Stimulated activated naive CD8-positive, alpha-beta T cell treated with anti-CD3 and anti-CD28 coated beads, Interleukin-15, Interleukin-2, amounts not matched to agents 100 ng/mL and 50 ng/mL, for 24 hours (primary cell): ENCODE data around the gene OSBPL7.

ENCODE experiments used
- H3K27ac Mint-ChIP-seq: one replicate; pipeline ENCODE4 v1.8.0; 2021; ENCODE audit warnings: mild to moderate bottlenecking, mixed read lengths
- H3K27me3 Mint-ChIP-seq: one replicate; pipeline ENCODE4 v1.8.0; 2021; ENCODE audit warnings: mixed read lengths
- H3K36me3 Mint-ChIP-seq: one replicate; pipeline ENCODE4 v1.8.0; 2021; ENCODE audit warnings: low read depth, mixed read lengths
- H3K4me1 Mint-ChIP-seq: one replicate; pipeline ENCODE4 v1.8.0; 2021; ENCODE audit warnings: low read depth, mixed read lengths
- H3K4me3 Mint-ChIP-seq: one replicate; pipeline ENCODE4 v1.8.0; 2021; ENCODE audit warnings: mild to moderate bottlenecking, mixed read lengths
- H3K9me3 Mint-ChIP-seq: one replicate; pipeline ENCODE4 v1.8.0; 2021; ENCODE audit warnings: mixed read lengths

The OSBPL7 gene

GRCh38 chr17:47820033-47820789 lies 1.4 kb downstream of the OSBPL7 start:
- no peaks in the 10 kb centered on the region for H3K27me3 Mint-ChIP-seq
- peak overlapping the region; percentile 94 for H3K4me3 Mint-ChIP-seq
- H3K4me1 Mint-ChIP-seq: peaks cover 25% of the 10 kb centered on the region
- peak overlapping the region; percentile 87 for H3K27ac Mint-ChIP-seq
- peaks cover 20% of the 10 kb centered on the region for H3K36me3 Mint-ChIP-seq
- no peaks in the 10 kb centered on the region for H3K9me3 Mint-ChIP-seq

DNA sequence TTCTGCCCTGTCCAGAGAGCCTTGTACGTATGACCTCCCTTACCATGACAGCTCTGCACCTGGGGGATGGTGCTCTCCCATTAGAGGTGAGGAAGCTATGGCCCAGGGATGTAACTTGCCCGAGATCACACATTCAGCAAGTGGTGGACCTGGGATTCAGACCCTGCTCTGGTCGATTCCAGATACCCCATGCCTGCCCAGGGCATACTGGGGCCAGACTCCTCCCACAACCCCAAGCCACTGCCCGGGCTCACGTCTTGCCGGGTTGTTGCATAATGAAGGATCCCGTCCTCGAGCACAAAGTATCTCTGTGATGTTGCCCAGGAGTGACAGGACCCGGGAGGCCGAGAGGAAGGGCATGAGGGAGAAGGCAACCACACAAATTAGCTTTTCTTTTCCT lies 2.1 kb downstream of the OSBPL7 start:
- Mint-ChIP-seq H3K4me1 (peaks cover 25% of the 10 kb centered on the region), H3K4me3 (no peak overlapping the region), H3K36me3 (peaks cover 16% of the 10 kb centered on the region), H3K9me3 (no peaks in the 10 kb centered on the region), H3K27ac (no peak overlapping the region), H3K27me3 (no peaks in the 10 kb centered on the region)

- H3K9me3 Mint-ChIP-seq: no peaks in the 10 kb centered on the region
- H3K4me3 Mint-ChIP-seq: no peak overlapping the region
- H3K4me1 Mint-ChIP-seq: peaks cover 25% of the 10 kb centered on the region
- H3K27ac Mint-ChIP-seq: no peak overlapping the region
- H3K27me3 Mint-ChIP-seq: no peaks in the 10 kb centered on the region
- H3K36me3 Mint-ChIP-seq: peaks cover 13% of the 10 kb centered on the region
Measured at GRCh38 chr17:47818002-47818695, 3.4 kb downstream of the OSBPL7 start.

DNA sequence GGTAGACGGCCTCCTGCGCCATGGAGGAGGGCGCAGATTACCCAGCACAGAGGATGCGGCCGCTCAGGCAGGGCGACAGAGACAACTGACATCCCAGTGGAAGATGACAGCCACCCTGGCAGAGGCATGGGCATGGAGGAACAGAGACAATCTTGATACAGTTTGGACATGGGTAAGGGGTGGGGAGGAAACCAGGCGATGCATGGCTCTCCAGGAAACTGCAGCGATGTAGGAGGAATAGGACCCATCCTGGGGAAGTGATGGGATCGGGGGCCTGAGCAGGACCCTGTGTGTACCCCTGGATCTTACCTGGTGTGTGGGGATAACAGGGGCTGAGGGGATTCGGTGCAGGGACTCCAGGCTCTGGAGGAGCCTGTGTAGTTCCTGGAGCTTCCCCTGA lies 4.6 kb downstream of the OSBPL7 start:
- peaks cover 23% of the 10 kb centered on the region for H3K36me3 Mint-ChIP-seq
- H3K9me3 Mint-ChIP-seq: no peaks in the 10 kb centered on the region
- peaks cover 16% of the 10 kb centered on the region for H3K4me1 Mint-ChIP-seq
- no peaks in the 10 kb centered on the region for H3K27me3 Mint-ChIP-seq
- no peak overlapping the region for H3K4me3 Mint-ChIP-seq
- no peak overlapping the region for H3K27ac Mint-ChIP-seq

DNA sequence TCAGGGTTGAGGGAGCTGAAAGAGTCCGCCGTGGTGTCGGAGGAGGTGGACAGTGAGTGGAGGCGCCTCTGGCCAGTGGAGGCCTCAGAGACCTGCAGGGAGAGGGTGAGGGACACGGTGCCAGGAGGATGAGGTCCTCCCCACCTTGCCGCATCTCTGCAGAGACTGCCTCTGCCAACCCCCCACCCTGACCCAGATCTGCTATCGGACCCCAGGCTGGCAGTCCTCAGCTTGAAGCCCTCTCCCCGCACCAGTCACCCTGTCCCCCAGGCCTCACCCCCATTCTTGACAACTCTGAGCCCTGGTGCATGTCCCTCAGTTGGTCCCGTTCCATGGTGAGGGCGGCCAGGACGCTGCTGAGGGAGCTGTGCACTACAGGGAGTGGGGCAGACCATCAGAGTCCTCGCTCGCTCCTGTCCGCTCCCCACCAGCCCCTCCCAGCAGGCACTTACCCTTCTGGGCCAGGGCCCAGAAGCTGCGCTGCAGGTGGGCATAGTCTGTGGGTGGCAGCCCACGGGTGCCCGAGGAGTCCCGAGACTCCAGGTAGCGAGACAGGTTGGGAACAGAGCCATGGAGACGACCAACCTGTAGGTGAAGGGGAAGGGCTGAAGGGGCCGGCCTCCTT lies 5.4 kb downstream of the OSBPL7 start:
- Mint-ChIP-seq H3K4me3 (no peak overlapping the region), H3K9me3 (no peaks in the 10 kb centered on the region), H3K4me1 (peaks cover 15% of the 10 kb centered on the region), H3K36me3 (peaks cover 30% of the 10 kb centered on the region), H3K27ac (no peak overlapping the region), H3K27me3 (no peaks in the 10 kb centered on the region)

- H3K4me1 Mint-ChIP-seq: peaks cover 9% of the 10 kb centered on the region
- H3K4me3 Mint-ChIP-seq: no peak overlapping the region
- no peak overlapping the region for H3K27ac Mint-ChIP-seq
- peaks cover 34% of the 10 kb centered on the region for H3K36me3 Mint-ChIP-seq
- no peaks in the 10 kb centered on the region for H3K27me3 Mint-ChIP-seq
- no peaks in the 10 kb centered on the region for H3K9me3 Mint-ChIP-seq
Measured at GRCh38 chr17:47815106-47815918, 6.3 kb downstream of the OSBPL7 start.

- Mint-ChIP-seq H3K9me3 (no peaks in the 10 kb centered on the region), H3K36me3 (peaks cover 45% of the 10 kb centered on the region), H3K27ac (no peak overlapping the region)
Measured at GRCh38 chr17:47813512-47814031, 8.0 kb downstream of the OSBPL7 start.

DNA sequence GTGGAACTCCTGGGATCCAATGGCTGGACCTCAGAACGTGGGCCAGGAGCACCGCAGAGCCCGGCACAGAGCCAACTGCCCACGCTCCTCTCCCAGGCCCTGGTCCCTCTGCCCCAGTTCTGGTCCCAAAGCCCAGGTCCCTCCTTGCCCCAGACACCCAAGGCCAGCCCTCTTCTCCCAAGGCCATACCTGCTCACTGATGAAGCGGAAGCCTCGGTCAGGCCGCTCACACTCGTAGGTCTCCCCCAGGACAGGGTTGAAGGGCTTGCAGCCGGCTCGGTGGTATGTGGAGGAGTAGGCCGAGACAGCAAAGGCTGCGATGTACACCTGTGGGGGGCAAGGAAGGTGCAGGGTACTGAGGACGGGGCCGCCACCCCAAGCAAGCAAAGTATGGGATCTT lies 8.5 kb downstream of the OSBPL7 start:
- no peak overlapping the region for H3K4me3 Mint-ChIP-seq
- H3K36me3 Mint-ChIP-seq: peaks cover 45% of the 10 kb centered on the region
- H3K9me3 Mint-ChIP-seq: no peaks in the 10 kb centered on the region
- no peak overlapping the region for H3K27ac Mint-ChIP-seq
- peaks cover 14% of the 10 kb centered on the region for H3K4me1 Mint-ChIP-seq
- H3K27me3 Mint-ChIP-seq: no peaks in the 10 kb centered on the region

More at GRCh38 chr17:47813512-47814031, 8.0 kb downstream of the OSBPL7 start:
- no peaks in the 10 kb centered on the region for H3K27me3 Mint-ChIP-seq
- peaks cover 14% of the 10 kb centered on the region for H3K4me1 Mint-ChIP-seq
- no peak overlapping the region for H3K4me3 Mint-ChIP-seq

GRCh38 chr17:47812146-47812920 lies 9.3 kb downstream of the OSBPL7 start:
- Mint-ChIP-seq H3K27me3 (no peaks in the 10 kb centered on the region), H3K9me3 (no peaks in the 10 kb centered on the region), H3K4me3 (no peak overlapping the region), H3K27ac (peak overlapping the region; percentile 9), H3K36me3 (peaks cover 46% of the 10 kb centered on the region), H3K4me1 (peaks cover 14% of the 10 kb centered on the region)

GRCh38 chr17:47811709-47812108 lies 9.9 kb downstream of the OSBPL7 start:
- H3K27me3 Mint-ChIP-seq: no peaks in the 10 kb centered on the region
- peaks cover 47% of the 10 kb centered on the region for H3K36me3 Mint-ChIP-seq
- H3K4me3 Mint-ChIP-seq: no peak overlapping the region
- no peaks in the 10 kb centered on the region for H3K9me3 Mint-ChIP-seq
- peak overlapping the region; percentile 41 for H3K27ac Mint-ChIP-seq
- peaks cover 14% of the 10 kb centered on the region for H3K4me1 Mint-ChIP-seq

- H3K27me3 Mint-ChIP-seq: no peaks in the 10 kb centered on the region
- H3K4me3 Mint-ChIP-seq: no peak overlapping the region
- H3K27ac Mint-ChIP-seq: peak overlapping the region; percentile 22
- no peaks in the 10 kb centered on the region for H3K9me3 Mint-ChIP-seq
- peaks cover 14% of the 10 kb centered on the region for H3K4me1 Mint-ChIP-seq
- peaks cover 46% of the 10 kb centered on the region for H3K36me3 Mint-ChIP-seq
Measured at GRCh38 chr17:47810901-47811635, 10.5 kb downstream of the OSBPL7 start.

- H3K36me3 Mint-ChIP-seq: peaks cover 46% of the 10 kb centered on the region
- peaks cover 14% of the 10 kb centered on the region for H3K4me1 Mint-ChIP-seq
- H3K4me3 Mint-ChIP-seq: no peak overlapping the region
- H3K9me3 Mint-ChIP-seq: no peaks in the 10 kb centered on the region
- no peak overlapping the region for H3K27ac Mint-ChIP-seq
- H3K27me3 Mint-ChIP-seq: no peaks in the 10 kb centered on the region
Measured at GRCh38 chr17:47810200-47810821, 11.3 kb downstream of the OSBPL7 start.

DNA sequence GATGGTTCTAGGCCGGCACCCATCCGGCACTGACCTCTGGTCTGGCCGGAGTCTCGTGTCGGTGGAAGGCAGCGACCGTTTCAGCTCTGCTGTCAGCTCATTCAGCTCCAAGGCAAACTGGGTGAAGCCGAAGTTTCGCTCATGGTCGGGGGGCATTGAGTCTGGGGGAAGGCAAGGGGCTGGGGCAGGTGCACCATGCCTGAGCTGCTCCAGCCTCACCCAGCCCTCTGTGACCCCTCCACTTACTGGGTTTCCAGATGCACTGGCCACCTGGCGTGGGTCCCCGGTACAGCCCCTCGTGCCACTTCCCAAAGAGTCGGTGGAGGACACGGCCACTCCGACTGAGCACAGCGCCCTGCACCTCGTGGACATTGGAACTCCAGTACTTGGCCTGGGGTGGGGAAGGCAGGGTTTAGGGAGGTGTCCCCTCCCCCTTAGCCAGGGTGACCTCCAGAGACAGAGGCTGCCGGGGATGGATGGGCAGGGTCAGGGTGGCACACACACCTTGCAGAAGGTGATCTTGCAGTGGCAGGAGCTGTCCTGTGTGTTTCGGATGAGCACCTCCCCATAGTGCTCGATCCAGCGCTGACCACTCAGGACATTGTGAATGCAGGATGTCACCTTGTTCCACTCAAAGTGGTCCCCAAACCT lies 12.6 kb downstream of the OSBPL7 start:
- Mint-ChIP-seq H3K27ac (no peak overlapping the region), H3K4me3 (no peak overlapping the region), H3K4me1 (peaks cover 14% of the 10 kb centered on the region), H3K27me3 (no peaks in the 10 kb centered on the region), H3K9me3 (no peaks in the 10 kb centered on the region), H3K36me3 (peaks cover 46% of the 10 kb centered on the region)
